Sigmoid colon (tissue), 4 donors: Measurements from ENCODE around the gene CRYBG1.

Experiments used
- CTCF ChIP-seq, 4 experiments: fragments of 450-650 bp in 3 of 4; fragments of 200-600 bp in 1 of 4; IDR thresholded peaks; one replicate each; pipeline ENCODE4 v1.5.1; 2016 to 2019; ENCODE audit warnings: antibody characterized with exemption in 4 of 4, mild to moderate bottlenecking in 3 of 4, moderate library complexity in 2 of 4
- EP300 ChIP-seq, 4 donors: sonication (generic); formaldehyde crosslinking; IDR thresholded peaks; one replicate each; pipeline ENCODE4 v1.6.1; 2017; ENCODE audit warnings: antibody characterized with exemption in 4 of 4
- POLR2A ChIP-seq, 2 donors: fragments of 450-650 bp; IDR thresholded peaks; one replicate each; pipeline ENCODE4 v1.6.1; 2016; ENCODE audit warnings: antibody characterized with exemption in 2 of 2, mild to moderate bottlenecking in 2 of 2, moderate library complexity in 2 of 2

- TF ChIP-seq EP300 (IDR thresholded peaks at IDR 0.05): no peak
- TF ChIP-seq CTCF (IDR thresholded peaks at IDR 0.05): no peak
- no peak for TF ChIP-seq POLR2A (IDR thresholded peaks at IDR 0.05)
Measured at GRCh38 chr6:106519460-106520394, 159.2 kb downstream of the CRYBG1 start.
